Measurements from ENCODE around the gene IL10. TPM values are rescaled to one million over a fixed set of nuclear protein-coding genes. Genes with fewer than 3 reads are reported as not detected.
A peak's percentile ranks its signal among the peaks of the same experiment; 100 is the strongest.

IL10 gene
- total RNA-seq, 2 donors from 2014 or later, result 0.93 to 3.1 TPM

DNA sequence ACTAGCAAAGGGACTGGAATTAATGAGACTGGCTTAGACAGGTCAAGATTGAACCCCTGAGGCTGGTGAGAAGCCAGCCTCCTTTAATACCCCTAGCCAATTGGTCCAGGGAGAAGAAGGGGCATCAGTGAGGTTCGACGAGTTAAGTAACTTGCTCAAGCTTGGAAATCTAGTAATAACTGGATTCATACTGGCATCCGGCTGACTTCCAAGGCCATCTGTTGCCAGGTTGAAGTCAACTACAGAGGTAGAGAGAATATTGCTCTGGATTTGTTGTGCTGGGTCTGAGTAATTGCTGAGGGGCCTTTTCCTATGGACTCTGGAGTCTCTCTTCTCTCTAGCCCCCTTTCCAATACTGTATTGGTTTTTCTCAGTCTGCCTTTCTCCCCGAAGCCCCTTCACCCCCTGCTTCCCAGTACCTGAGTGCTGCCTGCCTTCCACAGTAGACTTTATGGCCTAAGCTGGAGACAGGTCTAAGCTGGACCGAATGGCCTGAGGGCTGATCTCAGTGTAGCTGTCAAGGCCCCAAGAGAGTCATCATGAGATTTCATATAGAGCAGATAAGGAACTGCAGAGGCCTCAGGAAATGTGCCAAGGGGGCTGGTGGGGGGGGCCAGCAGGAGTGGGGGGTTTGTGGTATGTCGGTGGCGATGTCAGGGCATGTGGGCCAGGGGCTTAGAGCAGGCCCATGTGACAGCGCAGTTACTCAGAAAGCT, 44.2 kb downstream of the IL10 start:
- Histone ChIP-seq H3K27ac (peak overlapping the region; percentile 33 to 82), H3K27me3 (no peaks in the 10 kb centered on the region), H3K36me3 (peaks cover 45% of the 10 kb centered on the region), H3K9me3 (no peaks in the 10 kb centered on the region), H3K4me3 (no peak overlapping the region), H3K4me1 (peaks cover 0 to 59% of the 10 kb centered on the region in 2 donors)
- no peak for DNase-seq (ENCODE audit: low spot score)
- TF ChIP-seq, protein P1, sequence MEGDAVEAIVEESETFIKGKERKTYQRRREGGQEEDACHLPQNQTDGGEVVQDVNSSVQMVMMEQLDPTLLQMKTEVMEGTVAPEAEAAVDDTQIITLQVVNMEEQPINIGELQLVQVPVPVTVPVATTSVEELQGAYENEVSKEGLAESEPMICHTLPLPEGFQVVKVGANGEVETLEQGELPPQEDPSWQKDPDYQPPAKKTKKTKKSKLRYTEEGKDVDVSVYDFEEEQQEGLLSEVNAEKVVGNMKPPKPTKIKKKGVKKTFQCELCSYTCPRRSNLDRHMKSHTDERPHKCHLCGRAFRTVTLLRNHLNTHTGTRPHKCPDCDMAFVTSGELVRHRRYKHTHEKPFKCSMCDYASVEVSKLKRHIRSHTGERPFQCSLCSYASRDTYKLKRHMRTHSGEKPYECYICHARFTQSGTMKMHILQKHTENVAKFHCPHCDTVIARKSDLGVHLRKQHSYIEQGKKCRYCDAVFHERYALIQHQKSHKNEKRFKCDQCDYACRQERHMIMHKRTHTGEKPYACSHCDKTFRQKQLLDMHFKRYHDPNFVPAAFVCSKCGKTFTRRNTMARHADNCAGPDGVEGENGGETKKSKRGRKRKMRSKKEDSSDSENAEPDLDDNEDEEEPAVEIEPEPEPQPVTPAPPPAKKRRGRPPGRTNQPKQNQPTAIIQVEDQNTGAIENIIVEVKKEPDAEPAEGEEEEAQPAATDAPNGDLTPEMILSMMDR (IDR thresholded peaks at IDR 0.05), result no peak

DNA sequence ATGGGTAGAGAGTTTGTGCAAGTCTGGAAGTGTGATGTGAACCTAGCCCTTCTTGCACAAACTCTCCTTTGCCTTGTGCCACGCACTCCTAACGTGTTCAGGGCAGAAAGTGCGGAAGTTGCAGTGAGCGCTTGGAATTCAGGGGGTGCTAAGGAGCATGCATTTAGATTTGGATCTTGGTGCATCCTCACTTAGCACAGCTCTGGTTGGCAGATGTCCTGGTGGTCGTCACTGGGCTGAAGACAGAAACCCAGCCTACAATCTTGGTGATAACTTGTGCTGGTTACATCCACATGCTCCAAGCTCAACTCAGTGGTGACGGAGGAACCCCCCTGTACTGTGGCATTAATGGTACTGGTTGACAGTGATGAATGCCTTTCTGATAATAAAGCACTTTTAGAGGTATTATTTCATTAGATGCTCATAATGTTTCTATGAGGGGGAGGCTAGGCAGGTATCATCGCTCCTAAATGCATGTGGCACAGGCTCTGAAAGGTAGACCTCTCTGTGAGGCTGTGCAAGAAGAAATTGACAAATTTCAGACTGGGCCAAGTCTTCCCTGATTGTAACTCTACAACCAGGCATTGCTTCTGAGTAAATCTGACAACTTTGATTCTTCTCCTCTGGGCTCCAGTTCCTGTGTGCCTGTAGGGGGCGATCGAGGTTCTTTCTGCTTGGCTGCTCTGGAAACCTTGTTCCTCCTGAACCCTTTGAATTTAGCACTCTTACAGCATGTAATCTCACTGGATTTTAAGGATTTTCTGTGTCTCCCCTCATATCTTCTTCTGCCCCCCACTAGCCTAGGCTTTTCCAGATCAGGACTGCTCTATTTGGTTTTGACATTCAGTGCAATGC, 47.0 kb downstream of the IL10 start:
- Histone ChIP-seq H3K27me3 (no peaks in the 10 kb centered on the region), H3K4me1 (peaks cover 0 to 87% of the 10 kb centered on the region in 2 donors), H3K4me3 (no peak overlapping the region), H3K36me3 (peaks cover 17% of the 10 kb centered on the region), H3K9me3 (no peaks in the 10 kb centered on the region), H3K27ac (peak overlapping the region; percentile 82 to 92)
- TF ChIP-seq, protein P1 (IDR thresholded peaks at IDR 0.05), result peak; percentile 34 to 57
- no peak for DNase-seq (ENCODE audit: low spot score)

DNA sequence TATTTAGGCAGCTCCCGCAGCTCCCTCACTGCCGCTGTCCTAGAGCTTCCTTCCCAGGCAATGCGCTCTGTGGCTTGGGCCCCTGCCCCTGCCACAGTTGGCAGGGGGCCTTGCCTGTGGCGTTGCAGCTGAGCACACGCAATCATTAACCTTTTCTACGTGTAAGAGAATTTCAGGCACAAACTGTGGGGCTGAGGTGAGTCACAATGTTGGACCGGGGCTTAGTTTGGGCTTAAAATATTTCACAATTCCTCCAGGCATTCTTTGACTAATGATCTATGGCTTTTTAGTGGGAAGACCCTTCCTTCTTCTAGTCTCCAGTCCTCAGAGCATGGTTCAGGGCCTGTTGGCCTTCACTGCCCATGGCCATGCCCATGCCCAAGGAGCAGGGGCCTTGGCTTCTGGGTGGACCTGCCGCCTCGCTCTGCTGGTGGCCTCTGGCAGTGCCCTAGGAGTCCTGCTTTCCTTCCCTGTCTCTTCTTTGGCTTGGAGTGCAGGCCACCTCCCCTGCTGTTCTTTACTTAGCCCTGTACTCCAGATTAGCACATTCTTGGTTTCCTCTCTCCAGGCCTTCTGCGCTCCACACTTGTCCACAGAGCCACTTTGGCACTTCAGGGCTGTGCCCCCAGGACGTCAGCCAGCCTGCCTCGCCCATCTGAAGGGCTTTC, 48.4 kb downstream of the IL10 start:
- Histone ChIP-seq H3K4me1 (peaks cover 0 to 100% of the 10 kb centered on the region in 2 donors), H3K9me3 (no peaks in the 10 kb centered on the region), H3K27ac (peak overlapping the region; percentile 82 to 92), H3K27me3 (no peaks in the 10 kb centered on the region), H3K36me3 (peaks cover 3% of the 10 kb centered on the region), H3K4me3 (no peak overlapping the region)
- peak; percentile 77 for DNase-seq (ENCODE audit: low spot score)
- TF ChIP-seq, protein P1 (IDR thresholded peaks at IDR 0.05), result no peak

DNA sequence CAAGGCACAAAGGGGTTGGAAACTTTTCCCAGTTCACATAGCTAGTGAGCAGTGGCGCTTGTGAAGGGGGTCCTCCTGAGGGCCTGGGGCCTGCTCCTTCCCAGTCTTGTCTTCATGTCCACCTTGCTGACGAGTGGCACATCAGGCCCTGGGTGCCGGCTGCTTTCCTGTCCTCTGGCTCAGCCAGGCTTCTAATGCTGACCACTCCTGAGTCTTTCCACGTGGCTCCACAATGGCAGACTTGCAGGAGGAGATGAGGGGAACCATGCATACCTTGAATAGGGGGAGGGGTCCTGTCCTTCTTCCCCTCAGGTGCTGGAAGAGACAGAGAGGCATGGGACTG, 48.9 kb downstream of the IL10 start:
- Histone ChIP-seq H3K4me3 (no peak overlapping the region), H3K4me1 (peaks cover 0 to 100% of the 10 kb centered on the region in 2 donors), H3K36me3 (no peaks in the 10 kb centered on the region), H3K27ac (peak overlapping the region; percentile 82 to 92), H3K27me3 (no peaks in the 10 kb centered on the region), H3K9me3 (no peaks in the 10 kb centered on the region)
- no peak for DNase-seq (ENCODE audit: low spot score)
- TF ChIP-seq, protein P1 (IDR thresholded peaks at IDR 0.05), result no peak

DNA sequence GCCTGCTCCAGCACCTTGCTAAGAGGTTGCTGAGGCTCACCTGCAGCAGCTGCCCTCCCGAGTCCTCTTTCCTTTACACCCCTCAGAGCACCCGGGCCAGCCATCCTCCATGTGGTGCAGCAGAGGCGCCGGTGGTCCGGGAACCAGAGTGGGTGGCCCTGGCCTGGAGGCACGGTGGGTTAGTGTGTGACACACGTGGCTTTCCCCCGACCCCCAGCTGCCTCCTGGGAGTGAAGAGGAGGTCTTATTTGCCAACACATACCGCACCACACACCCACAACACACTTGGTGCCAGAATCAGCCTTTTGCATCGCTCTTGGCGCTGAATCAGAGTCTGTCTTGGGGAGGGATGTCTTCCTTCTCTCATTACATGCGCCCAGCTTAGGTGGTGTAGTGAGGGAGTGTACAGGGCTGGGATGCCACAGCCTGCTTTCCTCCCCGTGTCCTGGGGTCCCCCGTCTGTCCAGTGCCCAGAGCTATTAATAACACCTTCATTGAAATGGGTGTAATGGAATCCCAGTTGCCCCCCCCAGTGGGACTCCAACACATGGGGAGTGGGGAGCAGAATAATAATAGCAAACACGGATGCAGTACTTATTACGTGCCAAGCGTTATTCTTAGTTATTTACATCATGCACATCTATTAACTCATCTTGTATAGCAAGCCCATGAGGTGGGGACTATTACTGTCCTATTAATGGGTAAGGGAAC, 49.4 kb downstream of the IL10 start:
- Histone ChIP-seq H3K9me3 (no peaks in the 10 kb centered on the region), H3K36me3 (no peaks in the 10 kb centered on the region), H3K27me3 (no peaks in the 10 kb centered on the region), H3K27ac (peak overlapping the region; percentile 82 to 92), H3K4me1 (peaks cover 0 to 98% of the 10 kb centered on the region in 2 donors), H3K4me3 (no peak overlapping the region)
- TF ChIP-seq, protein P1 (IDR thresholded peaks at IDR 0.05), result no peak
- no peak for DNase-seq (ENCODE audit: low spot score)

Measured in right atrium auricular region (tissue), 2 donors.